H1 (cell line): ENCODE measurements around the gene DCDC1. TPM values are rescaled to one million over a fixed set of nuclear protein-coding genes. Genes with fewer than 3 reads are reported as not detected.
A peak's percentile ranks its signal among the peaks of the same experiment; 100 is the strongest.

Experiments used
- CTCF ChIA-PET: fragments of 300-600 bp; sonication (Branson Sonifier 250); formaldehyde crosslinking; loops from one replicate; lab custom pipeline; 2021; ENCODE audit not compliant: partially characterized antibody; lab: Charles Lee
- POLR2A ChIA-PET: fragments of 300-600 bp; sonication (Branson Sonifier 250); formaldehyde crosslinking; loops from one replicate; lab custom pipeline; 2021; ENCODE audit warnings: inconsistent platforms; ENCODE audit not compliant: partially characterized antibody; lab: Charles Lee
- DNase-seq, 2 experiments: peaks; one replicate each; pipeline versions ENCODE4 v3.0.0 to v3.0.0-alpha.2; 2010 to 2022; ENCODE audit warnings: low spot score in 2 of 2, low read depth in 1 of 2, mixed read lengths in 1 of 2
- FAIRE-seq: peaks from 2 replicates; lab custom pipeline; 2011; peaks lifted over from hg19 to GRCh38; lab: Jason Lieb, UNC
- H2AFZ ChIP-seq: 2 replicates; pipeline ENCODE4 v1.8.1; 2012; ENCODE audit warnings: low read length, inconsistent platforms
- H2AK5ac ChIP-seq: 2 replicates; pipeline ENCODE4 v1.6.1; 2013; ENCODE audit warnings: low read depth, low read length
- H2BK120ac ChIP-seq: replicated peaks from 2 replicates; pipeline ENCODE3; 2013; ENCODE audit warnings: low read depth, low read length, inconsistent platforms
- H2BK12ac ChIP-seq: 2 replicates; pipeline ENCODE4 v1.6.1; 2013; ENCODE audit warnings: low read depth, low read length
- H2BK15ac ChIP-seq: 2 replicates; pipeline ENCODE4 v1.6.1; 2013; ENCODE audit warnings: low read length
- H2BK20ac ChIP-seq: 2 replicates; pipeline ENCODE4 v1.6.1; 2013; ENCODE audit warnings: low read length
- H2BK5ac ChIP-seq: 2 replicates; pipeline ENCODE4 v1.6.1; 2013; ENCODE audit warnings: low read depth, low read length
- H3K14ac ChIP-seq: 2 replicates; pipeline ENCODE4 v1.6.1; 2013; ENCODE audit warnings: inconsistent platforms; ENCODE audit not compliant: insufficient read length
- H3K18ac ChIP-seq: 2 replicates; pipeline ENCODE4 v1.6.1; 2013; ENCODE audit warnings: low read length; ENCODE audit errors: extremely low read depth
- H3K23ac ChIP-seq: 2 replicates; pipeline ENCODE4 v1.6.1; 2013; ENCODE audit warnings: inconsistent platforms; ENCODE audit not compliant: insufficient read length
- H3K23me2 ChIP-seq: 2 replicates; pipeline ENCODE4 v1.6.1; 2013; ENCODE audit warnings: low read depth, low read length
- H3K27ac ChIP-seq: 2 replicates; pipeline ENCODE4 v1.6.1; 2011; ENCODE audit warnings: low read depth, low read length, inconsistent platforms
- H3K27me3 ChIP-seq, 4 experiments: replicated peaks in 1 of 4; 1 replicate in 1 of 4; 2 replicates in 3 of 4; pipeline versions ENCODE4 v1.6.1 to v1.8.1; 2011 to 2013; ENCODE audit warnings: low read length in 3 of 4, mild to moderate bottlenecking in 3 of 4, inconsistent platforms in 2 of 4, mixed read lengths in 2 of 4, moderate library complexity in 1 of 4; ENCODE audit not compliant: control insufficient read depth in 3 of 4, insufficient read depth in 3 of 4; ENCODE audit errors: extremely low read depth in 1 of 4
- H3K36me3 ChIP-seq, 4 experiments: 2 replicates each; pipeline versions ENCODE4 v1.6.1 to v1.8.1; 2011 to 2013; ENCODE audit warnings: mild to moderate bottlenecking in 4 of 4, low read length in 3 of 4, moderate library complexity in 2 of 4, control low read depth in 1 of 4, inconsistent platforms in 1 of 4; ENCODE audit not compliant: insufficient read depth in 4 of 4, control insufficient read depth in 2 of 4
- H3K4ac ChIP-seq: replicated peaks from 2 replicates; pipeline ENCODE3; 2013; ENCODE audit warnings: low read length, low read depth, mixed read lengths, inconsistent platforms; ENCODE audit not compliant: insufficient read length
- H3K4me1 ChIP-seq, 4 experiments: replicated peaks in 1 of 4; 1 replicate in 1 of 4; 2 replicates in 3 of 4; pipeline versions ENCODE4 v1.6.1 to v1.8.1; 2011 to 2013; ENCODE audit warnings: low read length in 3 of 4, inconsistent platforms in 2 of 4, mixed read lengths in 1 of 4; ENCODE audit not compliant: insufficient read depth in 4 of 4, control insufficient read depth in 3 of 4
- H3K4me2 ChIP-seq, 2 experiments: 2 replicates each; pipeline versions ENCODE4 v1.6.1 to v1.8.1; 2011 to 2013; ENCODE audit warnings: low read depth in 2 of 2, low read length in 2 of 2, control low read depth in 1 of 2, inconsistent platforms in 1 of 2, mild to moderate bottlenecking in 1 of 2; ENCODE audit not compliant: insufficient read depth in 1 of 2
- H3K4me3 ChIP-seq, 4 experiments: fragments of 200-600, 300-600 bp in 1 of 4; sonication (generic), shearing (Covaris generic), sonication (Bioruptor Twin) in 1 of 4; 2 replicates each; pipeline versions ENCODE4 v1.5.1 to v1.8.1; 2011 to 2016; ENCODE audit warnings: low read length in 4 of 4, low read depth in 3 of 4, control low read depth in 2 of 4, inconsistent platforms in 2 of 4, mild to moderate bottlenecking in 2 of 4, mixed read lengths in 1 of 4, moderate library complexity in 1 of 4; ENCODE audit not compliant: insufficient read depth in 2 of 4; ENCODE audit errors: extremely low read depth in 1 of 4
- H3K56ac ChIP-seq: replicated peaks from 2 replicates; pipeline ENCODE3; 2013; ENCODE audit warnings: low read depth, mild to moderate bottlenecking, mixed read lengths, low read length, inconsistent platforms; ENCODE audit not compliant: insufficient read length
- H3K79me1 ChIP-seq: 2 replicates; pipeline ENCODE4 v1.6.1; 2013; ENCODE audit warnings: low read depth, low read length, control low read depth
- H3K79me2 ChIP-seq, 2 experiments: 2 replicates each; pipeline versions ENCODE4 v1.6.1 to v1.8.1; 2012 to 2013; ENCODE audit warnings: low read length in 2 of 2, mild to moderate bottlenecking in 2 of 2, inconsistent platforms in 1 of 2; ENCODE audit not compliant: insufficient read depth in 2 of 2, control insufficient read depth in 1 of 2
- H3K9ac ChIP-seq, 4 experiments: replicated peaks in 1 of 4; 1 replicate in 1 of 4; 2 replicates in 3 of 4; pipeline versions ENCODE4 v1.6.1 to v1.8.1; 2011 to 2013; ENCODE audit warnings: low read depth in 3 of 4, low read length in 3 of 4, control low read depth in 2 of 4, mild to moderate bottlenecking in 2 of 4, moderate library complexity in 2 of 4, inconsistent platforms in 1 of 4; ENCODE audit errors: extremely low read depth in 1 of 4
- H3K9me3 ChIP-seq, 2 experiments: 2 replicates each; pipeline versions ENCODE4 v1.6.1 to v1.8.1; 2012 to 2013; ENCODE audit warnings: mild to moderate bottlenecking in 2 of 2, moderate library complexity in 2 of 2, control low read depth in 1 of 2, inconsistent platforms in 1 of 2, low read depth in 1 of 2, low read length in 1 of 2, mixed read lengths in 1 of 2; ENCODE audit not compliant: insufficient read depth in 2 of 2
- H4K20me1 ChIP-seq, 2 experiments: replicated peaks in 1 of 2; 2 replicates each; pipeline versions ENCODE3 to v1.8.1; 2011 to 2013; ENCODE audit warnings: inconsistent platforms in 2 of 2, low read length in 2 of 2, mild to moderate bottlenecking in 1 of 2; ENCODE audit not compliant: insufficient read depth in 2 of 2, control insufficient read depth in 1 of 2
- H4K5ac ChIP-seq: 2 replicates; pipeline ENCODE4 v1.6.1; 2013; ENCODE audit warnings: low read length, low read depth, mixed read lengths, inconsistent platforms; ENCODE audit not compliant: insufficient read length
- H4K8ac ChIP-seq: 2 replicates; pipeline ENCODE4 v1.8.0; 2013; ENCODE audit warnings: mild to moderate bottlenecking, moderate library complexity, low read length, inconsistent platforms; ENCODE audit not compliant: insufficient read depth; ENCODE audit errors: extremely low read depth
- H4K91ac ChIP-seq: replicated peaks from 2 replicates; pipeline ENCODE3; 2013; ENCODE audit warnings: low read length, mixed read lengths, inconsistent platforms; ENCODE audit not compliant: insufficient read length
- MAFK ChIP-seq: IDR thresholded peaks from 2 replicates; pipeline ENCODE4 v1.6.1; 2012; ENCODE audit warnings: low read depth, mild to moderate bottlenecking, improper control_type of control experiment, low read length
- SUZ12 ChIP-seq: fragments of 200-600 bp; sonication (generic); IDR thresholded peaks from 2 replicates; pipeline ENCODE4 v1.6.1; 2012; ENCODE audit warnings: mild to moderate bottlenecking, inconsistent platforms, low read length, moderate library complexity, mixed read lengths
- WGBS, 2 experiments: shearing (Covaris generic) in 1 of 2; methylation state at CpG; one replicate each; pipeline versions ENCODE4 v1.1.6 to v1.1.7; 2013 to 2015; ENCODE audit warnings: low lambda C conversion rate in 2 of 2, mixed read lengths in 2 of 2, inconsistent platforms in 1 of 2, low coverage in 1 of 2, missing lambda C conversion rate in 1 of 2; ENCODE audit not compliant: insufficient replicate concordance in 2 of 2, insufficient coverage in 1 of 2, insufficient read length in 1 of 2; ENCODE audit errors: extremely low coverage in 1 of 2, missing lambda C conversion rate in 1 of 2; 5-methylcytosine and 5-hydroxymethylcytosine counted together
- long read RNA-seq, 2 experiments: library from RNA in 1 of 2; library from capped mRNA in 1 of 2; stranded (forward); transcript quantifications; one replicate each; pipeline ENCODE4 v2.0.0, GENCODE V29; 2021; ENCODE audit warnings: inconsistent platforms in 1 of 2
- polyA minus RNA-seq, 3 experiments: library from RNA; depleted of rRNA, polyadenylated mRNA; stranded (reverse); fragments of >200 nt; gene quantifications; 1 replicate in 2 of 3; 2 replicates in 1 of 3; pipeline ENCODE4 v1.2.3, GENCODE V29; 2011
- polyA plus RNA-seq, 7 experiments: library from polyadenylated mRNA; depleted of rRNA in 3 of 7; stranded (reverse) in 5 of 7; unstranded in 2 of 7; fragments of >200 nt in 5 of 7; fragments of 200-250 nt in 2 of 7; gene quantifications; 1 replicate in 5 of 7; 2 replicates in 1 of 7; 4 replicates in 1 of 7; pipeline versions ENCODE4 v1.2.1 to v1.2.3, GENCODE V29; 2011 to 2013; ENCODE audit warnings: missing spikeins in 2 of 7, mixed read lengths in 2 of 7
- total RNA-seq: library from RNA; stranded (reverse); fragmentation: NEBNext Ultra II Directional; extraction: Animal tissue kit (Norgen Biotek cat#: 25700); gene quantifications from 2 replicates; pipeline ENCODE4 v1.2.1, GENCODE V29; 2021

Gene DCDC1, protein sequence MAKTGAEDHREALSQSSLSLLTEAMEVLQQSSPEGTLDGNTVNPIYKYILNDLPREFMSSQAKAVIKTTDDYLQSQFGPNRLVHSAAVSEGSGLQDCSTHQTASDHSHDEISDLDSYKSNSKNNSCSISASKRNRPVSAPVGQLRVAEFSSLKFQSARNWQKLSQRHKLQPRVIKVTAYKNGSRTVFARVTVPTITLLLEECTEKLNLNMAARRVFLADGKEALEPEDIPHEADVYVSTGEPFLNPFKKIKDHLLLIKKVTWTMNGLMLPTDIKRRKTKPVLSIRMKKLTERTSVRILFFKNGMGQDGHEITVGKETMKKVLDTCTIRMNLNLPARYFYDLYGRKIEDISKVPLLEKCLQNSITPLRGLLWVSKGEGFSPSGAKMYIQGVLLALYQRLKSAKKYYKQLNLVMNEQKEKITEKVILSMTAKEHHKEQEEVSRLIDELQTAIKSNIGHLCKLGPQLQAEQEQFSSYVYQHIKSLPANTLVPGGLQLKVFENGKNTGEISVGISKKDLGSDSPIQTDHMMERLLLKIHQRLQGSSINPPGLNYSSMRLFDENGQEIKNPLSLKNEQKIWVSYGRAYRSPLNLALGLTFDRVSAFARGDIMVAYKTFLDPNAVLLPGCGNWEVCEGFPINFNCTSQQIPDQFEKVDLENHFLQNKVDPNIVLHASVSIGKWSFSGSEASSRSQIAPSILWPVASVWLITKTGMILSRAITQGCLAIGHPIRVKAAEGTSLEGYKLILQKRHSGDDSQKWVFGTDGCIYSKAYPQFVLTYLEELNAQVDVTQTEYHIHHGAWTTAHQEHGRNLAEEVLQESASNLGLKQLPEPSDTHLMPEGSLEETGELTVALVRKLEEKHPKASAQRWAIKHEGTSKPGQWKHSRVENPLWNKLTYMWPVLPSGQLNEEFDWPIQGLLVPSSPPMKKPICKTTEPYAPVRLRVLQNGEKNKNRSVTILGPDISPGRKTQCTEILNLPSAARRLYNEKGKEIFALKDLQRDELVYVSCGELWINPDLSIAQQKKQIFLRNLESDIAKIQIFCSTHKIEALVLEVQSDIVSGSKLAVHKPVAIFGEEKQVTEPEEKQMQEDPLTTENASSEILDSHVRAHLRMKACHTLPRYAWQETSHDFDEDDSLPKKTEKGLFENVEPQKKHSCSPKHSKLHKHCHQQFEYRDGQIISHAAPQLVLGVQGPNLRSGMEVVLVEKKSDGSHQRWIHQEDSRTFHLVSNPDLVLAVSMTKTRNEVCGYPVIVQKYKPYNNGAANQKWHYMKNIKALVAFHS (N-terminal part only)
- total RNA-seq, result 0.52 and 0.56 TPM in 2 replicates
- 0.06 and 0.15 TPM in 2 replicates for polyA plus RNA-seq (2011; rRNA removed)
- 0.31 TPM for polyA plus RNA-seq (2011; cell fraction: cytosol; rRNA removed)
- polyA plus RNA-seq (2011; cell fraction: nucleus; rRNA removed), result 0.29 TPM
- 0.21 to 0.37 TPM (median 0.29 TPM) in 4 replicates for polyA plus RNA-seq (2012, experiment 1 of 2)
- not detected for polyA plus RNA-seq (2012, experiment 2 of 2)
- 0.18 TPM for polyA plus RNA-seq (2013, experiment 1 of 2)
- 0.20 TPM for polyA plus RNA-seq (2013, experiment 2 of 2)
- 0.85 and 0.91 TPM in 2 replicates for polyA minus RNA-seq (2011; rRNA and poly(A)+ RNA removed)
- 0.29 TPM for polyA minus RNA-seq (2011; cell fraction: cytosol; rRNA and poly(A)+ RNA removed)
- 3.4 TPM for polyA minus RNA-seq (2011; cell fraction: nucleus; rRNA and poly(A)+ RNA removed)
- long read RNA-seq, experiment 1, partial matches to known transcripts, result 1 of 1 reads
- long read RNA-seq, experiment 1, other reads (novel, unspliced or antisense), result 0 of 1 reads
- long read RNA-seq, experiment 2, result 0 reads

DNA sequence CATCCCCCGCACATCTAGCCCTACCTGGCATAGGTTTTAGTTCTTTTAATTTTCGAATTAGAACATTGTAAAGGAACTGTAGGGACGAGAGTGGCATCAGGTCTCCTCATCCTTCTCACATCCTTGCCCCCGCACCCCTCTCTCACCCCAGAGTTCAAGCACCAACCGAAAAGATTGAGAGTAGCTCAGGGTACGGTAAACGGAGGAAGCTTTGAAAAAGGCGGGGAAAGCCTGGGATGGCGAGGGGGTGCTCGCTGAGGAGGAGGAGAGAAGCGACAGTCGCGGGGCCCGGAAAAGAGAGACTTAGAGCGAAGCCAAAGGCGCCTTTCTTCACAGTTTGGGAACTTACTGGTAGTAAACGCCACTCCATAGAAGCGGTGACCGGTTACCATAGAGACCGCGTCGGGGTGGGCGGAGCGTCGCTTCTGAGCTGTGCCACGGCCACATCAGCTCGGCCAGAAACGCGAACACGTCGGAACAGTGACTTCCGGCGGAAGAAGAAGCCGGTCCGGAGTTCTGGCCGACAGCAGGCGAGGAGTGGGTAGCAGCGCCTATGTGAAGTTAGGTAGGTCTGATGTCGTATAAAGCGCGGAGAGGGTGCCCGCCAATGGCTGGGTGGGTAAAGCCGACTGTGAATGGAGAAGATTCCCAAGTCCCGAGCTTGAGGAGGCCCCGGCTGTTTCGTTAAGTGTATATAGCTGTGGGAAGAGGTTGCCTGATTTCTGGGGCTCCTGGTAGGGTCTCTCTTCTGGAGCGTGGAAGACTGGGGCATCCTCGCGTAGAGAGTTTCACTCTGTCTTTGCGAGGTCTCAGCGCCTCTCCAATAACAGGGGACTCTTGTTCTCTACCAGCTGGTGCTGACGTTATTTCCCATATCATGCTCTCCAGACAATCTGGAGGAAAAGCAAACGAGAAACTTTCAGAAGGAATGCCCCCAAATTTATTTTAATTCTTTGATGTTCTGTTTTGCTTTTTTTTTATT, at the start of gene DCDC1, which contains the start of gene DNAJC24:
Gene DCDC1, minus strand, starts transcription at position 392 of the 982 bp plus-strand sequence. CDS start 41,459 bp downstream, outside the sequence.
Gene DNAJC24, plus strand, starts transcription at position 513 of the 982 bp plus-strand sequence. CDS start 889 bp downstream, outside the sequence.
- 2% methylated on average over 51 of the region's 53 CpGs; no CpG with 5 or more reads in 1 of the 2 experiments for WGBS, 2 experiments
- H3K4me3 ChIP-seq, result peak within 1 kb of the TSS; percentile 82 to 91 (median 84)
- no peaks in the 10 kb centered on the region; a peak in 1 of 7 replicates for H3K27me3 ChIP-seq
- POLR2A ChIA-PET, result interaction anchor here (0.7 kb wide), 1 partner anchor 71 kb away, joined by 3 read pairs; no protein-coding TSS in a partner anchor
- no peak within 1 kb of the TSS for H2BK15ac ChIP-seq
- DNase-seq (peak; percentile 89 to 94), FAIRE-seq (peak; percentile 73)
- no peak within 1 kb of the TSS for H3K4ac ChIP-seq
- H4K8ac ChIP-seq, result peak within 1 kb of the TSS; percentile 80; the same call in 1 of the 2 replicates
- H3K23me2 ChIP-seq, result no peaks in the 10 kb centered on the region
- no peak within 1 kb of the TSS for H2BK12ac ChIP-seq
- peak within 1 kb of the TSS in 3 of 4 experiments; percentile 69 to 94 (median 71); a peak in 6 of 7 replicates for H3K9ac ChIP-seq
- H4K20me1 ChIP-seq, result no peaks in the 10 kb centered on the region
- peak within 1 kb of the TSS; percentile 79 for H3K56ac ChIP-seq
- no peak within 1 kb of the TSS for H3K14ac ChIP-seq
- peak within 1 kb of the TSS; percentile 67 to 83 for H3K4me2 ChIP-seq
- no peaks in the 10 kb centered on the region for H3K4me1 ChIP-seq
- H2BK120ac ChIP-seq, result no peak within 1 kb of the TSS
- H3K36me3 ChIP-seq, result no peaks in the 10 kb centered on the region; a peak in 1 of 8 replicates
- peak within 1 kb of the TSS; percentile 97 for H2AFZ ChIP-seq
- no peak within 1 kb of the TSS for H2AK5ac ChIP-seq
- H4K91ac ChIP-seq, result no peak within 1 kb of the TSS
- CTCF ChIA-PET, result interaction anchor here (0.7 to 1.7 kb wide), 8 partner anchors 14 to 808 kb away, joined by 3 to 5 read pairs (median 3); no protein-coding TSS in a partner anchor
- H2BK5ac ChIP-seq, result 0 out of 2 replicates have a peak within 1 kb of the TSS, but pooled peaks have one; percentile 13
- H4K5ac ChIP-seq, result peak within 1 kb of the TSS; percentile 91
- H3K23ac ChIP-seq, result no peak within 1 kb of the TSS
- peaks cover 0 to 34% of the 10 kb centered on the region in 2 experiments; a peak in 2 of 4 replicates for H3K79me2 ChIP-seq
- H2BK20ac ChIP-seq, result no peak within 1 kb of the TSS
- H3K18ac ChIP-seq, result 0 out of 2 replicates have a peak within 1 kb of the TSS, but pooled peaks have one; percentile 24
- peak within 1 kb of the TSS; percentile 48; the same call in 1 of the 2 replicates for H3K27ac ChIP-seq
- no peaks in the 10 kb centered on the region for H3K9me3 ChIP-seq
- H3K79me1 ChIP-seq, result no peaks in the 10 kb centered on the region
- TF ChIP-seq MAFK (no peak), SUZ12 (no peak)
